Fibroblast of pulmonary artery (primary cell): ENCODE data around the gene LTB4R.
"Not testable (repeated sequence)": the region's sequence is repeated elsewhere in the genome, so short reads cannot be mapped to it uniquely, and the experiment has no call there.

Experiments used
- DNase-seq: peaks from one replicate; pipeline ENCODE4 v3.0.0-alpha.2; 2010; ENCODE audit warnings: low read depth
- H3K4me3 ChIP-seq: replicated peaks from 2 replicates; pipeline ENCODE4 v1.5.1; 2011; ENCODE audit warnings: low read depth, mild to moderate bottlenecking, control low read depth, low read length, moderate library complexity
- TF ChIP-seq, protein P1 (sequence below): IDR thresholded peaks from 2 replicates; pipeline ENCODE4 v1.5.1; 2011; ENCODE audit warnings: mild to moderate bottlenecking, control low read depth, low read length, inconsistent platforms; ENCODE audit errors: missing control alignments

Gene LTB4R

DNA sequence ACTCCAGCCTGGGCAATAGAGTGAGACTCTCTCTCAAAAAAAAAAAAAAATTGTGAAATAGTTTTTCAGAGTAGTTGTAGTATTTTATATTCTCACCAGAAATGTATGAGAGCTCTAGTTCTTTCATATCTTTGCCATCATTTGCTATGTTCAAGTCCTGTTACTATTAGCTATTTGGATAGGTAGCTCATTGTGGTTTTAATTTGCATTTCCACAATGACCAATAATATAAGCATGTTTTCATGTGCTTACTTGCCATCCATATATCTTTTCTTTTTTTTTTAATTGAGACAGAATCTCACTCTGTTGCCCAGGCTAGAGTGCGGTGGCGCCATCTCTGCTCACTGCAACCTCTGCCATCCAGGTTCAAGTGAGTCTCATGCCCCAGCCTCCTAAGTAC lies 36.9 kb downstream of the LTB4R start:
- no peak overlapping the region for H3K4me3 ChIP-seq
- no peak for DNase-seq
- TF ChIP-seq, protein P1, sequence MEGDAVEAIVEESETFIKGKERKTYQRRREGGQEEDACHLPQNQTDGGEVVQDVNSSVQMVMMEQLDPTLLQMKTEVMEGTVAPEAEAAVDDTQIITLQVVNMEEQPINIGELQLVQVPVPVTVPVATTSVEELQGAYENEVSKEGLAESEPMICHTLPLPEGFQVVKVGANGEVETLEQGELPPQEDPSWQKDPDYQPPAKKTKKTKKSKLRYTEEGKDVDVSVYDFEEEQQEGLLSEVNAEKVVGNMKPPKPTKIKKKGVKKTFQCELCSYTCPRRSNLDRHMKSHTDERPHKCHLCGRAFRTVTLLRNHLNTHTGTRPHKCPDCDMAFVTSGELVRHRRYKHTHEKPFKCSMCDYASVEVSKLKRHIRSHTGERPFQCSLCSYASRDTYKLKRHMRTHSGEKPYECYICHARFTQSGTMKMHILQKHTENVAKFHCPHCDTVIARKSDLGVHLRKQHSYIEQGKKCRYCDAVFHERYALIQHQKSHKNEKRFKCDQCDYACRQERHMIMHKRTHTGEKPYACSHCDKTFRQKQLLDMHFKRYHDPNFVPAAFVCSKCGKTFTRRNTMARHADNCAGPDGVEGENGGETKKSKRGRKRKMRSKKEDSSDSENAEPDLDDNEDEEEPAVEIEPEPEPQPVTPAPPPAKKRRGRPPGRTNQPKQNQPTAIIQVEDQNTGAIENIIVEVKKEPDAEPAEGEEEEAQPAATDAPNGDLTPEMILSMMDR, result no peak

DNA sequence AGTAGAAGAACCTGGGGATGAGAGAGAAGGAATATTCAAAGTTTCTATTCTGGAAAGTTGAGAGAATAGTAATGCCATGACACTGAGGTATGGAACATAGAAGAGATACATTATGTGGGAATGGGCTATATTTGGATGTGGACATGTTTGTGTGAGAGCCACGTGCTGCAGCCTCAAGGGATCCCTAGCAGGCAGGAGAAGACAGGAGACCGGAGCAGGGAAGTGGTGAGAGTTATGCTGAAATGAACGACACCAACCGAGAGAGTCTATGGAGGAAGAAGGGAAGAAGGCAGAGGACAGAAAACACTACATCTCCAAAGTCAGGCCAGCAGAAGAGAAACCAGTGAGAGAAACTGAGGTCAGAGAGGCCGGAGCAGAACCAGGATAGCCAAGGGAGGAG lies 38.4 kb downstream of the LTB4R start:
- H3K4me3 ChIP-seq, result no peak overlapping the region
- TF ChIP-seq, protein P1, result no peak
- DNase-seq, result no peak

DNA sequence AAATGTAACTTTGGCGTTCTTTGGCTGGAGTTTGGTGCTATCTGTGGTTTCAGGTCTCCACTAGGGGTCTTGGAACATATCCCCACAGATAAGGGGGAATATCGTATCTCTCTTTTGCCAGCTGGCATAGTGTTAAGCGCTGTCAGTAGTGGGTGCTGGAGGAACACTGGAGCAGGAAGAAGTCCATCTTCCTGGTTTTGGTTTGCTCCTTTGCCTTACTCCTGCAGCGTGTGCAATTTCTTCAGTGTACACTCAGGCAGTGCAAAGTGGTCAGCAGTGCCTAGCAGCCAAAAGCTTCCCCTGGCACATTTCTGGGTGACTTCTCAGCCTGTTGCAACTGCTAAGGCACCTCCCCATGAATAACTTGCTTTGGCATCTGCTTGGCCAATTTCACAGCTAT lies 40.2 kb downstream of the LTB4R start:
- no peak overlapping the region for H3K4me3 ChIP-seq
- TF ChIP-seq, protein P1, result no peak
- DNase-seq, result peak; percentile 41

DNA sequence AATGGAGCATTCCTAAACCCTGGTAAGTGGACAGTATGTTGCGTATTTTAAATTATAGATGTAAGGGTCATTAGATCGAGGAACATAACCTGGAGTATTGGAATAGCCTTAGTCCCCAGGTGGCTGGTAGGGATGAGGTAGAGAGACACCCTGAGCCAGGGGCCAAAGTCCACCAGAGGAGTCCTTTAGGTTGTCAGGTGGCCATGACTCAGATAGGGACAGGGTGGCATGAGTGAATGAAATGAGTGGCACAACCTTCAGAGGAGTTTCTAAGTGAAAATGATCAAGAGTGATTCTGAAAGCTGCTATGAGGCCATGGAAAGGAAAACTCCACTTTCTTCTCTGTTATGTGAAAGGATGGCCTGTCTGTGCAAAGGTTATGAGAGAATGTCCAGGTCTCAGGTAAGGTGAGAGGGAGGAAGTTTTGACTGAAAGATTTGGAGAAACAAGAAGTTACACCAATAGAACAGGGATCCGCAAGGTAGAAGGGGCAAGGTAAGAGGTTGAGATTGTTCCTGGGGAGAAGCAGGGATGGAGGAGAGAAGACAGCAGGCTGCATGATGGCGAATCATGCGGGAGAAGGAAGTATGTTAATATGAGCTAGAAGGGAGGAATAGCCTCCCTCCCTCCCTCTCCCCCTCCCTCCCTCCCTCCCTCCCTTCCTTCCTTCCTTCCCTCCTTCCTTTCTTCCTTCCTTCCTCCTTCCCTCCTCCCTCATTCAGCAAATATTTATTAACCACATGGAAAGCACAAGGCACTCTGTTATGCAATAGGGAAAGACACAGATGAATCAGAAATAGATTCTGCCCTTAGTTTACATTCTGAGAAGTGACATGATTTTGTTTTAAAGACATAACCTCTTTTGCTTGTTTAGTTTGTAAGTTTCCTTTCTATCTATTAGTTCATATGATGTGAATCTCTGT lies 42.5 kb downstream of the LTB4R start:
- peak; percentile 63 for DNase-seq
- H3K4me3 ChIP-seq, result no peak overlapping the region
- TF ChIP-seq, protein P1, result no peak

DNA sequence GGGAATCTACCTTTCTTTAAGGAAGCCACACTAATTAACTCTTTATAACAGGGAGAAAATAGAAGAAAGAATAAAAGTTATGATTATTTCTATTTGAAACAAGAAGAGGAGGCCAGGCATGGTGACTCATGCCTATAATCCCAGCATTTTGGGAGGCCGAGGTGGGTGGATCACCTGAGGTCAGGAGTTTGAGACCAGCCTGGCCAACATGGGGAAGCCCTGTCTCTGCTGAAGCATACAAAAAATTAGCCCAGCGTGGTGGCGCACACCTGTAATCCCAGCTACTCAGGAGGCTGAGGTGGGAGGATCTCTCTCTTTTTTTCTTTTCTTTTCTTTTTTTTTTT lies 43.2 kb downstream of the LTB4R start:
- DNase-seq, H3K4me3 ChIP-seq: not testable (repeated sequence)

DNA sequence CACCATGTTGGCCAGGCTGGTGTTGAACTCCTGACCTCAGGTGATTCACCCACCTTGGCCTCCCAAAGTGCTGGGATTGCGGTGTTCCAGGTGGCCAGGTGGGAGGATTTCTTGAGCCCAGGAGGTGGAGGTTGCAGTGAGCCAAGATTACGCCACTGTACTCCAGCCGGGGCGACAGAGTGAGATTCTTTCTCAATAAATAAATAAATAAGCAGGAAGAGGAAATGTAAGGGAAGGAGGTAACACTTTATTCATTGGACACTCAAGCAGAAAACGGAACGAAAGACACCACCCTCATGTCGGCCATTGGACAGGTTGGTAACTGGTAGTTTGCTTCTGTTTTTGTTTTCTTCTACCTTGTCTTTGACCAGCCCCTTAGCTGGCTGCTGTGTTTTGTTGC lies 43.7 kb downstream of the LTB4R start:
- TF ChIP-seq, protein P1, result no peak
- DNase-seq, result no peak
- H3K4me3 ChIP-seq, result no peak overlapping the region

DNA sequence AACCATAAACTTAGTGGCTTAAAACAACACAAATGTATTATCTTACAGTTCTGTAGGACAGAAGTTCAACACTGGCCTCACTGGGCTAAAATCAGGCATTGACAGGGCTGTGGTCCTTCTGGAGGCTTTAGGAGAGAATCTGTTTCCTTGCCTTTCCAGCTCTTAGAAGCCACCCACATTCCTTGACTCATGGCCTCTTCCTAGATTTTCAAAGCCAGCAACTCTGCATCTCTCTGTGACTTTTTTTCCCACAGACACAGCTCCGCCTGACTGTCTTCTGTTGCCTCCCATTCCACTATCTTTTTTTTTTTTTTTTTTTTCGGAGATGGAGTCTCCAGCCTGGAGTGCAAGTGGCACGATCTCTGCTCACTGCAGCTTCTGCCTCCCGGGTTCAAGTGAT lies 44.9 kb downstream of the LTB4R start:
- TF ChIP-seq, protein P1, result no peak
- no peak for DNase-seq
- no peak overlapping the region for H3K4me3 ChIP-seq
